A172 (cell line): ENCODE data around the gene OR51G2. TPM values are rescaled to one million over a fixed set of nuclear protein-coding genes. Genes with fewer than 3 reads are reported as not detected.

ENCODE experiments used
- DNase-seq: peaks from one replicate; pipeline ENCODE4 v3.0.0-alpha.2; 2015; ENCODE audit warnings: low spot score
- total RNA-seq: library from RNA; depleted of rRNA; stranded (reverse); fragments of >200 nt; shearing (Covaris generic); gene quantifications from 2 replicates; pipeline ENCODE4 v1.2.3, GENCODE V29; 2014; rRNA removed

Gene OR51G2
- total RNA-seq, 1 experiment from 2014 or later: 0.50 TPM

DNA sequence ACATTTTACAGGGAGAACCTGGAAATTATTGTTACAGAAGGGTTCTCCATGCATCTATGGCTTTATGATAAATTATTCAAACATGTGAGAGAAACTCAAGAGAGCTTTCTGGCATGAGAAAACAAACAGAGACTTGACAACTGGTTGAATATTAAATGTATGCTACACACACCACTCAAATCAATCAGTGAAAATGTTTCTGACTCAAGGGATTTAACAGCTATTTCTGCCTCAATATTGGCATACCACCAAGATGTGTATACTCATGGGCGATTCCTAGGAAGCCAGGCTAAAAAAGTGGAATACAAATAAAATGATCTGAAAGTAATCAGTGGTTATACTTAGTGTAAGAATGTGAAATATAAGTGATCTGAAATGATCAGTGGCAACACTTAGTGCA, 53.3 kb downstream of the OR51G2 start:
- no peak for DNase-seq

DNA sequence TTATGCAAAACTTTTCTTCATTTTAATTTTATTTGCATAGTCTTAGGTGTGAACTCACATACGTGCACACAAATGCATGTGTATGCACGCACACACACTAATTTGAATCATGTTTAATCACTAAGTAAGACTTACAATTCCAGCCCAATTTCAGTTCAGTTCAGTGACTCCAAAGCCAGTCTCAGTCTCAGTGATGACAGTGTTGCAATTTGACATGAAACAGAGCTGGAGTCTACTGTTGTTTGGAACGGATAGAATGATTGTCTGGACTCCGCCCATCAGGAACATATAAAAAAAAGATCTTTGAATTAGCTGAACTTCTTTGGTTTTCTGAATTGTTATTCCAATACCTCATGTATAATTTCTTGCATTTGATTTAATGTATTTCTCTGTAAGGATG, 55.3 kb downstream of the OR51G2 start:
- DNase-seq: no peak

Other genes with a start within 250 kb of the OR51G2 start
- not detected in 2 replicates for gene OR51E2, start 221.5 kb downstream of the OR51G2 start, total RNA-seq
- not detected in 2 replicates for gene MMP26, start 214.6 kb downstream of the OR51G2 start, total RNA-seq
- not detected in 2 replicates for gene OR51F1, start 149.4 kb downstream of the OR51G2 start, total RNA-seq
- not detected in 2 replicates for gene OR52R1, start 115.0 kb downstream of the OR51G2 start, total RNA-seq
- not detected in 2 replicates for gene OR51F2, start 98.0 kb downstream of the OR51G2 start, total RNA-seq
- not detected in 2 replicates for gene OR51S1, start 70.1 kb downstream of the OR51G2 start, total RNA-seq
- gene OR51T1, start 37.5 kb downstream of the OR51G2 start, total RNA-seq: not detected in 2 replicates
- gene OR51A7, start 15.6 kb downstream of the OR51G2 start, total RNA-seq: not detected in 2 replicates
- not detected in 2 replicates for gene OR51G1, start 5.0 kb upstream of the OR51G2 start, total RNA-seq
- not detected in 2 replicates for gene OR51A4, start 28.3 kb upstream of the OR51G2 start, total RNA-seq
- gene OR51A2, start 36.4 kb upstream of the OR51G2 start, total RNA-seq: not detected in 2 replicates
- gene OR51L1, start 75.5 kb upstream of the OR51G2 start, total RNA-seq: not detected in 2 replicates
- gene OR52J3, start 127.2 kb upstream of the OR51G2 start, total RNA-seq: not detected in 2 replicates
- not detected in 2 replicates for gene OR52E2, start 140.3 kb upstream of the OR51G2 start, total RNA-seq
- not detected in 2 replicates for gene OR52E1, start 150.2 kb upstream of the OR51G2 start, total RNA-seq
- gene OR52A5, start 219.0 kb upstream of the OR51G2 start, total RNA-seq: not detected in 2 replicates
- not detected in 2 replicates for gene OR52A1, start 235.4 kb upstream of the OR51G2 start, total RNA-seq